Activated T-helper 1 cell treated with anti-CD3 and anti-CD28 coated beads, Interleukin-2, amount 50 U/mL, for 16 hours (primary cell): Measurements from ENCODE around the gene YPEL3.

ENCODE experiments used
- DNase-seq, 2 donors: peaks; one replicate each; pipeline ENCODE4 v3.0.0-alpha.2; 2020; ENCODE audit warnings: low read depth in 1 of 2, low spot score in 1 of 2

The YPEL3 gene

GRCh38 chr16:30091474-30092372, 4.3 kb downstream of the YPEL3 start, which contains the start of gene TBX6:
Gene TBX6 (minus strand): TSS chr16:30091924. CDS start chr16:30091193, 731 bp downstream.
- peak; percentile 82 to 91 for DNase-seq

- no peak for DNase-seq
Measured at GRCh38 chr16:30090610-30091331, 5.2 kb downstream of the YPEL3 start.

- DNase-seq: no peak
Measured at GRCh38 chr16:30088832-30089624, 7.0 kb downstream of the YPEL3 start.

GRCh38 chr16:30088237-30088831, 7.7 kb downstream of the YPEL3 start:
- DNase-seq: no peak

GRCh38 chr16:30087181-30087898, 8.7 kb downstream of the YPEL3 start:
- no peak for DNase-seq

GRCh38 chr16:30086291-30087140, 9.5 kb downstream of the YPEL3 start:
- no peak for DNase-seq

- DNase-seq: no peak
Measured at GRCh38 chr16:30085820-30086219, 10.2 kb downstream of the YPEL3 start.

- no peak for DNase-seq
Measured at GRCh38 chr16:30085247-30085646, 10.8 kb downstream of the YPEL3 start.

GRCh38 chr16:30084816-30085159, 11.2 kb downstream of the YPEL3 start:
- no peak for DNase-seq

GRCh38 chr16:30084096-30084815, 11.8 kb downstream of the YPEL3 start:
- no peak for DNase-seq

GRCh38 chr16:30083216-30084055, 12.6 kb downstream of the YPEL3 start:
- DNase-seq: no peak

GRCh38 chr16:30082545-30083090, 13.4 kb downstream of the YPEL3 start:
- DNase-seq: no peak

- DNase-seq: no peak
Measured at GRCh38 chr16:30079480-30079879, 16.5 kb downstream of the YPEL3 start.

- no peak for DNase-seq
Measured at GRCh38 chr16:30078744-30079143, 17.3 kb downstream of the YPEL3 start.

- DNase-seq: no peak
Measured at GRCh38 chr16:30077656-30078055, 18.4 kb downstream of the YPEL3 start.

GRCh38 chr16:30076276-30076791, 19.7 kb downstream of the YPEL3 start:
- no peak for DNase-seq

GRCh38 chr16:30075503-30076275, 20.3 kb downstream of the YPEL3 start, which contains the start of gene PPP4C:
Gene PPP4C (plus strand): TSS chr16:30075994. CDS start chr16:30076378, 384 bp downstream.
- DNase-seq: peak; percentile 77 to 85
